Measurements from ENCODE around the gene PRXL2C. TPM values are rescaled to one million over a fixed set of nuclear protein-coding genes. Genes with fewer than 3 reads are reported as not detected.

Gene PRXL2C
- total RNA-seq, 4 donors from 2014 or later: 17.7 to 39.7 (median 26.6) TPM

DNA sequence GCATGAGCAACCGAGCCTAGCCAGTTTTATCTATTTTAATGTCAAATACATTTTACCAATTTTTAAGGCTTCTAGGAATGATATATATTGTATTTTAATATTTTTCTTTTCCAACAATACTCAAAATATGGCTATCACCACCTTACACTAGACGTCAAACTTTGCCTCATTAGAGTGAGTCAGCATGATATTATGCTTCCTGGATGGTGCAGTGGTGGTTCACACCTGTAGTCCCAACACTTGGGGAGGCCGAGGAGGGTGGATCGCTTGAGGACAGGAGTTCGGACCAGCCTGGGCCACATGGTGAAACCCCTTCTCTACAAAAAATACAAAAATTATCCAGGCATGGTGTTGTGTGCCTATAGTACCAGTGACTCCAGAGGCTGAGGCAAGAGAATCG, 28.2 kb downstream of the PRXL2C start:
- H3K9me3 ChIP-seq: no peaks in the 10 kb centered on the region
- 87 to 89% methylated on average over 3 to 6 of the region's 6 CpGs for WGBS, 2 donors (ENCODE audit: low coverage in 1 of 2)
- H3K4me1 ChIP-seq: no peaks in the 10 kb centered on the region
- TF ChIP-seq CTCF (IDR thresholded peaks at IDR 0.05) (no peak), POLR2A (IDR thresholded peaks at IDR 0.05) (no peak), POLR2AphosphoS5 (IDR thresholded peaks at IDR 0.05) (no peak), EP300 (IDR thresholded peaks at IDR 0.05) (no peak)
- peaks cover 8% of the 10 kb centered on the region for H3K27me3 ChIP-seq
- no peak for ATAC-seq
- H3K4me3 ChIP-seq: no peak overlapping the region
- H3K36me3 ChIP-seq: no peaks in the 10 kb centered on the region
- no peak overlapping the region for H3K27ac ChIP-seq

DNA sequence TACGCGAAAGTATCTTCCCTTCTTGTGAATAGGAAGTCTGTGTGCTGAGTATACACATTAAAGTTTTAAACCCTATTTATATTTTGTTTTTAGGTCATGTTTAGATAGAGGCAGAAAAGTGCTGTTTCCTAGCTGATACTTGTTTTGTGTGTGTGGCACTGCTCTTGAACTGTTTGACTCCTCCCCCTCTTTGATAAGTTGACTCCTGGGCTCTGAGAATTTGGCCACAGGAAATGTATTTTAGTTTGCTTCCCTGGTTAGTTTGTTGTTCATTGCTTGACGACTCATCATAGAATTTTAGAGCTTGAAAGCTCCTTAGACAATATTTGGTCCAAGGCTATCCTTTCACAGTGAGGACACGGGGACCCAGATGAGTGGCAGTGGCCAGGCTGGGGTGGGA, 33.5 kb downstream of the PRXL2C start:
- 76 to 100% methylated on average over 2 to 3 of the region's 4 CpGs for WGBS, 2 donors (ENCODE audit: low coverage in 1 of 2)
- Histone ChIP-seq H3K27ac (no peak overlapping the region), H3K9me3 (no peaks in the 10 kb centered on the region)

GRCh38 chr9:96620832-96621269, 34.3 kb downstream of the PRXL2C start:
- ATAC-seq: no peak
- no peaks in the 10 kb centered on the region for H3K36me3 ChIP-seq
- H3K9me3 ChIP-seq: no peaks in the 10 kb centered on the region
- H3K27me3 ChIP-seq: no peaks in the 10 kb centered on the region
- no peak overlapping the region for H3K4me3 ChIP-seq
- peaks cover 0 to 22% (median 0%) of the 10 kb centered on the region in 3 donors for H3K4me1 ChIP-seq
- no peak for TF ChIP-seq EP300 (IDR thresholded peaks at IDR 0.05)
- no peak for TF ChIP-seq POLR2A (IDR thresholded peaks at IDR 0.05)
- TF ChIP-seq CTCF (IDR thresholded peaks at IDR 0.05): no peak
- no peak for TF ChIP-seq POLR2AphosphoS5 (IDR thresholded peaks at IDR 0.05)
- WGBS, 2 donors (ENCODE audit: low coverage in 1 of 2): 62 to 78% methylated on average over 4 to 5 of the region's 7 CpGs
- peak overlapping the region in 1 of 4 donors; percentile 61 for H3K27ac ChIP-seq

More for the DNA sequence above, 33.5 kb downstream of the PRXL2C start:
- ATAC-seq: no peak
- H3K36me3 ChIP-seq: no peaks in the 10 kb centered on the region
- no peak overlapping the region for H3K4me3 ChIP-seq
- peaks cover 0 to 22% (median 0%) of the 10 kb centered on the region in 3 donors for H3K4me1 ChIP-seq
- TF ChIP-seq EP300 (IDR thresholded peaks at IDR 0.05): no peak
- no peak for TF ChIP-seq POLR2AphosphoS5 (IDR thresholded peaks at IDR 0.05)
- TF ChIP-seq POLR2A (IDR thresholded peaks at IDR 0.05): no peak
- TF ChIP-seq CTCF (IDR thresholded peaks at IDR 0.05): no peak
- no peaks in the 10 kb centered on the region for H3K27me3 ChIP-seq

- Histone ChIP-seq H3K27ac (peak overlapping the region; percentile 57 to 90 (median 84)), H3K4me1 (peaks cover 0 to 22% (median 0%) of the 10 kb centered on the region in 3 donors), H3K27me3 (no peaks in the 10 kb centered on the region), H3K36me3 (no peaks in the 10 kb centered on the region), H3K9me3 (no peaks in the 10 kb centered on the region), H3K4me3 (peak overlapping the region; percentile 90 to 92)
- 57 to 59% methylated on average over 9 to 10 of the region's 11 CpGs for WGBS, 2 donors (ENCODE audit: low coverage in 1 of 2)
- ATAC-seq: no peak
- TF ChIP-seq CTCF (IDR thresholded peaks at IDR 0.05) (no peak), EP300 (IDR thresholded peaks at IDR 0.05) (no peak), POLR2AphosphoS5 (IDR thresholded peaks at IDR 0.05) (no peak), POLR2A (IDR thresholded peaks at IDR 0.05) (no peak)
These were observed 35.0 kb downstream of the PRXL2C start for GRCh38 chr9:96620181-96620514.

- H3K27ac ChIP-seq: peak within 1 kb of the TSS; percentile 73 to 90 (median 87)
- no peaks in the 10 kb centered on the region for H3K27me3 ChIP-seq
- H3K4me3 ChIP-seq: peak within 1 kb of the TSS; percentile 92 to 96
- TF ChIP-seq POLR2A (IDR thresholded peaks at IDR 0.05) (no peak), CTCF (IDR thresholded peaks at IDR 0.05) (peak in 2 of 4 experiments; percentile 37 to 56), POLR2AphosphoS5 (IDR thresholded peaks at IDR 0.05) (no peak)
- H3K4me1 ChIP-seq: peaks cover 0 to 25% (median 0%) of the 10 kb centered on the region in 3 donors
- WGBS, 2 donors (ENCODE audit: low coverage in 1 of 2): 0% methylated on average over 4 to 5 of the region's 66 CpGs
- peak; percentile 92 for ATAC-seq
- no peaks in the 10 kb centered on the region for H3K36me3 ChIP-seq
- H3K9me3 ChIP-seq: no peaks in the 10 kb centered on the region
These were observed 35.5 kb downstream of the PRXL2C start, which contains the start of gene CDC14B for GRCh38 chr9:96619491-96620180. CDC14B (minus strand) TSS chr9:96619843; CDS start chr9:96619378, 465 bp downstream.

Data from gastroesophageal sphincter (tissue), 4 donors.